Naive thymus-derived CD4-positive, alpha-beta T cell (primary cell): ENCODE results near the gene CILP. TPM values are rescaled to one million over a fixed set of nuclear protein-coding genes. Genes with fewer than 3 reads are reported as not detected.

Experiments
- ATAC-seq: fragments of 150-1000 bp; cut with Tn5 transposase; 2 replicates; pipeline ENCODE4 v1.10.0; 2021; ENCODE audit warnings: mild to moderate bottlenecking, moderate library complexity
- CTCF ChIA-PET: fragments of 350-600 bp; sonication (Branson Sonifier 250); formaldehyde crosslinking; loops from one replicate; lab custom pipeline; 2021; ENCODE audit warnings: antibody characterized with exemption; lab: Charles Lee
- POLR2A ChIA-PET: fragments of 350-600 bp; sonication (Branson Sonifier 250); formaldehyde crosslinking; loops from one replicate; lab custom pipeline; 2021; ENCODE audit warnings: antibody characterized with exemption, inconsistent platforms; lab: Charles Lee
- DNase-seq, 9 donors: peaks; one replicate each; pipeline versions ENCODE4 v3.0.0 to v3.0.0-alpha.2; 2020 to 2022; ENCODE audit warnings: mixed read lengths in 1 of 9
- H3K27ac ChIP-seq: one replicate; pipeline ENCODE4 v1.7.0; 2013; ENCODE audit warnings: mild to moderate bottlenecking, low read depth, low read length, moderate library complexity
- H3K27me3 ChIP-seq, 2 donors: one replicate each; pipeline ENCODE4 v1.7.0; 2013; ENCODE audit warnings: low read length in 2 of 2, mild to moderate bottlenecking in 2 of 2, moderate library complexity in 2 of 2; ENCODE audit not compliant: control insufficient read depth in 2 of 2, insufficient read depth in 2 of 2
- H3K36me3 ChIP-seq, 3 experiments: 1 replicate in 2 of 3; 2 replicates in 1 of 3; pipeline ENCODE4 v1.7.0; 2013; ENCODE audit warnings: low read length in 3 of 3, mild to moderate bottlenecking in 3 of 3, moderate library complexity in 1 of 3; ENCODE audit not compliant: insufficient read depth in 3 of 3, control insufficient read depth in 2 of 3
- H3K4me1 ChIP-seq, 2 donors: one replicate each; pipeline ENCODE4 v1.7.0; 2013; ENCODE audit warnings: low read length in 2 of 2, mild to moderate bottlenecking in 2 of 2, moderate library complexity in 1 of 2; ENCODE audit not compliant: control insufficient read depth in 2 of 2, insufficient read depth in 2 of 2
- H3K4me3 ChIP-seq: 2 replicates; pipeline ENCODE4 v1.7.0; 2013; ENCODE audit warnings: mild to moderate bottlenecking, low read length
- H3K9me3 ChIP-seq, 3 experiments: 1 replicate in 2 of 3; 2 replicates in 1 of 3; pipeline ENCODE4 v1.7.0; 2013; ENCODE audit warnings: low read length in 3 of 3; ENCODE audit not compliant: control insufficient read depth in 2 of 3
- H3K27ac Mint-ChIP-seq, 9 donors: one replicate each; pipeline ENCODE4 v1.8.0; 2020 to 2022; ENCODE audit warnings: mixed read lengths in 9 of 9, mild to moderate bottlenecking in 8 of 9, moderate library complexity in 5 of 9, inconsistent platforms in 2 of 9
- H3K27me3 Mint-ChIP-seq, 5 donors: one replicate each; pipeline ENCODE4 v1.8.0; 2021 to 2022; ENCODE audit warnings: mixed read lengths in 5 of 5, mild to moderate bottlenecking in 1 of 5
- H3K36me3 Mint-ChIP-seq, 5 donors: one replicate each; pipeline ENCODE4 v1.8.0; 2020 to 2022; ENCODE audit warnings: mixed read lengths in 5 of 5, mild to moderate bottlenecking in 3 of 5, inconsistent platforms in 1 of 5
- H3K4me1 Mint-ChIP-seq, 7 donors: one replicate each; pipeline ENCODE4 v1.8.0; 2020 to 2022; ENCODE audit warnings: mixed read lengths in 7 of 7, mild to moderate bottlenecking in 3 of 7, inconsistent platforms in 1 of 7
- H3K4me3 Mint-ChIP-seq, 10 donors: one replicate each; pipeline ENCODE4 v1.8.0; 2020 to 2022; ENCODE audit warnings: mild to moderate bottlenecking in 10 of 10, mixed read lengths in 10 of 10, moderate library complexity in 6 of 10, inconsistent platforms in 2 of 10
- H3K9me3 Mint-ChIP-seq, 11 donors: one replicate each; pipeline ENCODE4 v1.8.0; 2020 to 2022; ENCODE audit warnings: mixed read lengths in 11 of 11, mild to moderate bottlenecking in 4 of 11, inconsistent platforms in 1 of 11, moderate library complexity in 1 of 11
- intact Hi-C, 2 donors: fragments of 100-400 bp; cut with micrococcal nuclease; formaldehyde crosslinking; loops; one replicate each; pipeline ENCODE4 v1.15.1; 2023
- polyA plus RNA-seq, 2 donors: library from polyadenylated mRNA; unstranded; fragments of 300-500 nt; fragmentation: Illumina TruSeq; gene quantifications; one replicate each; pipeline ENCODE4 v1.2.3, GENCODE V29; 2021
- total RNA-seq, 6 experiments: library from RNA in 5 of 6; stranded (reverse) in 5 of 6; gene quantifications; 1 replicate in 5 of 6; 2 replicates in 1 of 6; pipeline ENCODE4 v1.2.3 and lab custom pipeline; 2021 to 2026

The CILP gene
- total and polyA plus RNA-seq, 7 experiments from 2014 or later = 0.05 to 0.49 (median 0.42) TPM; not detected in 1

- Histone ChIP-seq H3K9me3 (no peaks in the 10 kb centered on the region), H3K27ac (no peak overlapping the region), H3K4me3 (no peak overlapping the region), H3K4me1 (no peaks in the 10 kb centered on the region), H3K27me3 (no peaks in the 10 kb centered on the region), H3K36me3 (no peaks in the 10 kb centered on the region)
- Mint-ChIP-seq H3K27me3 (no peaks in the 10 kb centered on the region), H3K9me3 (no peaks in the 10 kb centered on the region), H3K4me1 (peaks cover 0 to 3% (median 0%) of the 10 kb centered on the region in 7 donors), H3K4me3 (no peak overlapping the region), H3K27ac (no peak overlapping the region), H3K36me3 (no peaks in the 10 kb centered on the region)
- CTCF ChIA-PET = no interaction called here
- ATAC-seq = no peak
- no peak for DNase-seq
- intact Hi-C loops = no loop called here
- POLR2A ChIA-PET = interaction anchor here (0.6 kb wide), 1 partner anchor 193 kb away, joined by 3 read pairs; no protein-coding TSS in a partner anchor
Observed at GRCh38 chr15:65215496-65215895, 4.2 kb upstream of the CILP start.

DNA sequence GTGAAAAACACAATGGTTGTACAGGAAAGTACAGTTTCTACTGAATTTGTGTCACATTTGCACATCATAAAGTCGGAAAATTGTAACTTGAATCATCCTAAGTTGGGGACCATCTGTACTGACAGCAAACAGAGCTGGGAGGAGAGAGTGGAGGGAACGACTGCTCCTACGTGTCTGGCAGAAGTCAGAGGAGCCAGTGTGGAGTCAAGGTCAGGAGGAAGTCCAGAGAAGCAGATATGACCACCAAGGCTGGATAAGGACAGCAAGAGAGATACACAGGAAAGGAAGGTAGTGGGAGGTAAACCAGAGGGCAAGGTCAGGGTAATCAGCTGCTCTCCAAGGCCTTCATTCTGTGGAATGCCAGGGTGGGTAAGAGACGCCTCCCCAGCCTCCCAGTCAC is 2.7 kb upstream of the CILP start:
- no peaks in the 10 kb centered on the region for H3K9me3 ChIP-seq
- H3K36me3 ChIP-seq = no peaks in the 10 kb centered on the region
- no peaks in the 10 kb centered on the region for H3K27me3 ChIP-seq
- no peaks in the 10 kb centered on the region for H3K9me3 Mint-ChIP-seq
- H3K27ac ChIP-seq = no peak overlapping the region
- no peak for ATAC-seq
- CTCF ChIA-PET = no interaction called here
- no peak overlapping the region for H3K4me3 ChIP-seq
- DNase-seq = no peak
- H3K4me3 Mint-ChIP-seq = no peak overlapping the region
- H3K27ac Mint-ChIP-seq = no peak overlapping the region
- POLR2A ChIA-PET = no interaction called here
- H3K4me1 ChIP-seq = no peaks in the 10 kb centered on the region
- H3K36me3 Mint-ChIP-seq = no peaks in the 10 kb centered on the region
- H3K4me1 Mint-ChIP-seq = no peaks in the 10 kb centered on the region
- H3K27me3 Mint-ChIP-seq = no peaks in the 10 kb centered on the region
- intact Hi-C loops = no loop called here

- no peak overlapping the region for H3K4me3 Mint-ChIP-seq
- Histone ChIP-seq H3K27me3 (no peaks in the 10 kb centered on the region), H3K4me3 (no peak overlapping the region), H3K4me1 (no peaks in the 10 kb centered on the region), H3K27ac (no peak overlapping the region), H3K9me3 (no peaks in the 10 kb centered on the region), H3K36me3 (no peaks in the 10 kb centered on the region)
- POLR2A ChIA-PET = no interaction called here
- DNase-seq = no peak
- no peaks in the 10 kb centered on the region for H3K36me3 Mint-ChIP-seq
- H3K4me1 Mint-ChIP-seq = no peaks in the 10 kb centered on the region
- H3K27me3 Mint-ChIP-seq = no peaks in the 10 kb centered on the region
- no peak overlapping the region for H3K27ac Mint-ChIP-seq
- no peaks in the 10 kb centered on the region for H3K9me3 Mint-ChIP-seq
- intact Hi-C loops = no loop called here
- CTCF ChIA-PET = no interaction called here
- ATAC-seq = no peak
Observed at GRCh38 chr15:65213241-65213640, 2.0 kb upstream of the CILP start.

GRCh38 chr15:65212097-65212496 is 824 bp upstream of the CILP start:
- Mint-ChIP-seq H3K9me3 (no peaks in the 10 kb centered on the region), H3K4me3 (no peak overlapping the region), H3K27ac (no peak overlapping the region), H3K4me1 (no peaks in the 10 kb centered on the region), H3K36me3 (no peaks in the 10 kb centered on the region), H3K27me3 (peaks cover 0 to 2% (median 0%) of the 10 kb centered on the region in 5 donors)
- H3K27me3 ChIP-seq = no peaks in the 10 kb centered on the region
- H3K9me3 ChIP-seq = no peaks in the 10 kb centered on the region
- H3K27ac ChIP-seq = no peak overlapping the region
- peak in 6 of 9 donors; percentile 10 to 44 (median 26) for DNase-seq
- no peak overlapping the region for H3K4me3 ChIP-seq
- intact Hi-C loops = loop anchor here in 1 of 2 donors (1.0 kb wide), 1 partner anchor 85 kb away; no protein-coding TSS in a partner anchor
- CTCF ChIA-PET = no interaction called here
- H3K36me3 ChIP-seq = no peaks in the 10 kb centered on the region
- peak; percentile 54 for ATAC-seq
- no peaks in the 10 kb centered on the region for H3K4me1 ChIP-seq
- POLR2A ChIA-PET = no interaction called here

- no peak overlapping the region for H3K27ac Mint-ChIP-seq
Observed at GRCh38 chr15:65211482-65211982, 259 bp upstream of the CILP start.

GRCh38 chr15:65209701-65210643 is 1.3 kb downstream of the CILP start:
- ATAC-seq = no peak
- no peaks in the 10 kb centered on the region for H3K9me3 ChIP-seq
- Mint-ChIP-seq H3K4me1 (no peaks in the 10 kb centered on the region), H3K27ac (no peak overlapping the region), H3K27me3 (peaks cover 0 to 3% (median 0%) of the 10 kb centered on the region in 5 donors), H3K4me3 (no peak overlapping the region), H3K9me3 (no peaks in the 10 kb centered on the region), H3K36me3 (no peaks in the 10 kb centered on the region)
- ChIA-PET POLR2A (interaction anchor here (1.8 kb wide), 1 partner anchor 10 kb away, joined by 4 read pairs; no protein-coding TSS in a partner anchor), CTCF (no interaction called here)
- H3K36me3 ChIP-seq = no peaks in the 10 kb centered on the region
- H3K27me3 ChIP-seq = no peaks in the 10 kb centered on the region
- H3K27ac ChIP-seq = no peak overlapping the region
- intact Hi-C loops = no loop called here
- no peak for DNase-seq
- H3K4me3 ChIP-seq = no peak overlapping the region
- H3K4me1 ChIP-seq = no peaks in the 10 kb centered on the region

More at GRCh38 chr15:65211482-65211982, 259 bp upstream of the CILP start:
- no peak for ATAC-seq
- H3K9me3 ChIP-seq = no peaks in the 10 kb centered on the region
- POLR2A ChIA-PET = no interaction called here
- intact Hi-C loops = no loop called here
- H3K4me1 Mint-ChIP-seq = no peaks in the 10 kb centered on the region
- no peaks in the 10 kb centered on the region for H3K4me1 ChIP-seq
- CTCF ChIA-PET = no interaction called here
- DNase-seq = no peak
- H3K4me3 Mint-ChIP-seq = no peak overlapping the region
- no peaks in the 10 kb centered on the region for H3K36me3 ChIP-seq
- H3K27ac ChIP-seq = no peak overlapping the region
- H3K27me3 ChIP-seq = no peaks in the 10 kb centered on the region
- peaks cover 0 to 3% (median 0%) of the 10 kb centered on the region in 5 donors for H3K27me3 Mint-ChIP-seq
- H3K4me3 ChIP-seq = no peak overlapping the region
- no peaks in the 10 kb centered on the region for H3K36me3 Mint-ChIP-seq
- no peaks in the 10 kb centered on the region for H3K9me3 Mint-ChIP-seq
